ENCODE measurements around the gene E2F1.

Gene E2F1

DNA sequence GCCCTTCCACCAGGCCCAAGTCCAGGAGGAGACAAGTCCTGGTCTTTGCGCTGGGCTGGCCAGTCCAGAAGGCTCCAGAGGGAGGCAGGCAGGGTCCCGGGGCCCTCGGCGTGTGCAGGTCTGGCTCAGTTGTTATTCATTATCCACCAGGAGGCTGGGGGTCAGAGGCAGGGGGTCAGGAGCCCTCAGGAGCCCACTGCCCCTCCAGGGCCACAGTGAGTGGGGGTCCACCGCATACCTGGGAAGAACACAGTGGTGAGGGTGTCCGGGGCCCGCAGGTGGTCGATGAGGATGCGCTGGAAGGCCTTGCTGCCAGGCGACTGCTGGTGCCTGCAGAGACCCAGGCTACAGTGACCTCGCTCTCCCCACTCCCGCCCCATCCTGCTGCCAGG is 28.5 kb downstream of the E2F1 start:
- no peaks in the 10 kb centered on the region for H3K27me3 ChIP-seq (ENCODE audit: insufficient read depth, poor library complexity, severe bottlenecking)
- no peak overlapping the region for H3K27ac ChIP-seq (replicated peaks)
- no peak overlapping the region for H3K4me3 ChIP-seq (replicated peaks; ENCODE audit: insufficient read depth, low read length)
- TF ChIP-seq POLR2AphosphoS5 (IDR thresholded peaks at IDR 0.05; ENCODE audit: low read depth) (no peak), SPI1 (IDR thresholded peaks at IDR 0.05; ENCODE audit: borderline replicate concordance, low read depth) (no peak), GABPA (IDR thresholded peaks at IDR 0.05; ENCODE audit: low read depth) (no peak)
- TF ChIP-seq, protein P1, sequence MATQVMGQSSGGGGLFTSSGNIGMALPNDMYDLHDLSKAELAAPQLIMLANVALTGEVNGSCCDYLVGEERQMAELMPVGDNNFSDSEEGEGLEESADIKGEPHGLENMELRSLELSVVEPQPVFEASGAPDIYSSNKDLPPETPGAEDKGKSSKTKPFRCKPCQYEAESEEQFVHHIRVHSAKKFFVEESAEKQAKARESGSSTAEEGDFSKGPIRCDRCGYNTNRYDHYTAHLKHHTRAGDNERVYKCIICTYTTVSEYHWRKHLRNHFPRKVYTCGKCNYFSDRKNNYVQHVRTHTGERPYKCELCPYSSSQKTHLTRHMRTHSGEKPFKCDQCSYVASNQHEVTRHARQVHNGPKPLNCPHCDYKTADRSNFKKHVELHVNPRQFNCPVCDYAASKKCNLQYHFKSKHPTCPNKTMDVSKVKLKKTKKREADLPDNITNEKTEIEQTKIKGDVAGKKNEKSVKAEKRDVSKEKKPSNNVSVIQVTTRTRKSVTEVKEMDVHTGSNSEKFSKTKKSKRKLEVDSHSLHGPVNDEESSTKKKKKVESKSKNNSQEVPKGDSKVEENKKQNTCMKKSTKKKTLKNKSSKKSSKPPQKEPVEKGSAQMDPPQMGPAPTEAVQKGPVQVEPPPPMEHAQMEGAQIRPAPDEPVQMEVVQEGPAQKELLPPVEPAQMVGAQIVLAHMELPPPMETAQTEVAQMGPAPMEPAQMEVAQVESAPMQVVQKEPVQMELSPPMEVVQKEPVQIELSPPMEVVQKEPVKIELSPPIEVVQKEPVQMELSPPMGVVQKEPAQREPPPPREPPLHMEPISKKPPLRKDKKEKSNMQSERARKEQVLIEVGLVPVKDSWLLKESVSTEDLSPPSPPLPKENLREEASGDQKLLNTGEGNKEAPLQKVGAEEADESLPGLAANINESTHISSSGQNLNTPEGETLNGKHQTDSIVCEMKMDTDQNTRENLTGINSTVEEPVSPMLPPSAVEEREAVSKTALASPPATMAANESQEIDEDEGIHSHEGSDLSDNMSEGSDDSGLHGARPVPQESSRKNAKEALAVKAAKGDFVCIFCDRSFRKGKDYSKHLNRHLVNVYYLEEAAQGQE (IDR thresholded peaks at IDR 0.05; ENCODE audit: insufficient replicate concordance, low read depth) = no peak
- TF ChIP-seq, protein P2, sequence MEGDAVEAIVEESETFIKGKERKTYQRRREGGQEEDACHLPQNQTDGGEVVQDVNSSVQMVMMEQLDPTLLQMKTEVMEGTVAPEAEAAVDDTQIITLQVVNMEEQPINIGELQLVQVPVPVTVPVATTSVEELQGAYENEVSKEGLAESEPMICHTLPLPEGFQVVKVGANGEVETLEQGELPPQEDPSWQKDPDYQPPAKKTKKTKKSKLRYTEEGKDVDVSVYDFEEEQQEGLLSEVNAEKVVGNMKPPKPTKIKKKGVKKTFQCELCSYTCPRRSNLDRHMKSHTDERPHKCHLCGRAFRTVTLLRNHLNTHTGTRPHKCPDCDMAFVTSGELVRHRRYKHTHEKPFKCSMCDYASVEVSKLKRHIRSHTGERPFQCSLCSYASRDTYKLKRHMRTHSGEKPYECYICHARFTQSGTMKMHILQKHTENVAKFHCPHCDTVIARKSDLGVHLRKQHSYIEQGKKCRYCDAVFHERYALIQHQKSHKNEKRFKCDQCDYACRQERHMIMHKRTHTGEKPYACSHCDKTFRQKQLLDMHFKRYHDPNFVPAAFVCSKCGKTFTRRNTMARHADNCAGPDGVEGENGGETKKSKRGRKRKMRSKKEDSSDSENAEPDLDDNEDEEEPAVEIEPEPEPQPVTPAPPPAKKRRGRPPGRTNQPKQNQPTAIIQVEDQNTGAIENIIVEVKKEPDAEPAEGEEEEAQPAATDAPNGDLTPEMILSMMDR (IDR thresholded peaks at IDR 0.05; ENCODE audit: insufficient read depth, low read length) = no peak
- no peak for DNase-seq (ENCODE audit: low read depth in 1 of 2, low spot score in 1 of 2)

DNA sequence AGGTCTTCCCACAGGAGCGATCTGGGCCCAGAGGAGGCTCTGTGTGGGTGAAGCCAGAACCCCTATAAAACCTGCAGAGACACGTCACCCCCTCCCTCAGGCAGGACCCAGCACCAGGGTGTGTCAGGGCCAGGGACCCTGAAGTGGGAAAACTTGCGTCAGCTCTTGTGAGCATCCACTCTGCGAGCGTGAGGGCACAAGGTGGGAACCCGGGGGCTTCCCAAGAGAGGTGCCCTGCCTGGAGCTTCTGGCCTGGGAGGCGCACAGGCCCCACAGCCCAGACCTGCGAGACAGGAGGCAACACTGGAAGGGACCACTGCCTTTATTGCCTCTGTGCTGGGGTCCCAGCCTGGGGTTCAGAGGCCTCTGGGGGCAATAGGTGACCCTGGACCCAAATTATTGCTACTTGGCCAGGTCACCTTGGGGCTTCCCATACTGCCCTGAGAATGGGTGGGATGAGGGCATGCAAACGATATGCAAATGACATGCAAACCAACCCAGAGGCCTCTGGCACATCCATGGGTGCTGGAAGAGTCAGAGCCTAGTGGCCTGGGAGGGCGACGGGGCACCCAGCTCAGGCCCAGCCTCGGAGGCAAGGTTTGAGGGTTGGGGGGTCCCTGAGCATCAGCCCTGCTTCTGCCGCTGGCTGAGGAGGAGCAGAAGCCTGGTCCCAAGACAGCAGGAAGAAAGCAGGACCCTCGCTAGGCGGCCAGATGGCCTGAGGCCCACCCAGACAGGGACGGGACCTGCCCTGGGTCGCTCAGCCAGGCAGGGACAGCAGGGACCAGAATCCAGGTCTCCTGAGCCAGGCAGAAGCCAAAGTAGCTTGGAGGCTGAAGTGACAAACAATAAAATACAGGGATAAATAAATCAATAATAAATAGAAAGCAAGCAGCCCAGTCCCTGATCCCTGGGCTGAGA is 29.1 kb downstream of the E2F1 start:
- no peak for TF ChIP-seq GABPA (IDR thresholded peaks at IDR 0.05; ENCODE audit: low read depth)
- no peak overlapping the region for H3K27ac ChIP-seq (replicated peaks)
- no peaks in the 10 kb centered on the region for H3K27me3 ChIP-seq (ENCODE audit: insufficient read depth, poor library complexity, severe bottlenecking)
- no peak for DNase-seq (ENCODE audit: low read depth in 1 of 2, low spot score in 1 of 2)
- H3K4me3 ChIP-seq (replicated peaks; ENCODE audit: insufficient read depth, low read length) = no peak overlapping the region

DNA sequence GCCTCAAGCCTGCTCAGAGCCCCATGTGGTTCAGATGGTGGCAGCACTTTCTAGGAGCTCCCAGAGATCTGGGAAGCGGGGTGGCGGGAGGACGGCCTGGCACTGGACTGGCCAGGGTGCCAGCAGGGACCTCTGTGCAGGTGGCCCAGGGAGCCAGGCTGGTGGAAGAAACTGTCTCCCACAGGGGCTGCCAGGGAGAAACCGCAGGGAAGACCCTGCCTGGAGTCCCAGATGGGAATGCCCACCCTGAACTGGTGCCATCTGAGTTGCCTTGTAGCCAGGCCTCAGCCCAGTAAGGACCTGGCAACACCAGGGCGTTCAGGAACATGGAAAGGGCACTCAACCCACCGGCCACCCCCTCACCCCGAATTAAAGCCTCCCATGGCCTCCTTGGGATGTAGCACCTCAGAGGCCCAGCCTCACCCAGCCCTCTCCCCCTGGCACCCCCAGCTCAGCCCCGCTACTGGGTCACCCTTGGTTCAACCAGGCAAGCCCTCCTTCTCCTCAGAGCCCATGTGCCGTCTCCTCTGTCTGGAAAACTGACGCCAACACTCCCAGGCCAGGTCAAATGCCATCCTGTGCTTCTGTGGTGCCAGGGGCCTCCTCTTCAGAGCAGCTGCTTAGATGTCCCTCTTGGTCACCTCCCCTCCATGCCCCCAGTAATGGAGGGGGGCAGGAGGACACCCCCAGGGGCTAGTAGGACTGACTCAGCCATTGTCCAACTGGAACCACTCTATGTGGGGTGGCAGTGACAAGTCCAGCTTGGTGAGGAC is 30.0 kb downstream of the E2F1 start:
- TF ChIP-seq POLR2AphosphoS5 (IDR thresholded peaks at IDR 0.05; ENCODE audit: low read depth) = no peak
- TF ChIP-seq GABPA (IDR thresholded peaks at IDR 0.05; ENCODE audit: low read depth) = no peak
- TF ChIP-seq SPI1 (IDR thresholded peaks at IDR 0.05; ENCODE audit: borderline replicate concordance, low read depth) = no peak
- TF ChIP-seq, protein P1 (IDR thresholded peaks at IDR 0.05; ENCODE audit: insufficient replicate concordance, low read depth) = no peak
- TF ChIP-seq, protein P2 (IDR thresholded peaks at IDR 0.05; ENCODE audit: insufficient read depth, low read length) = no peak
- DNase-seq (ENCODE audit: low read depth in 1 of 2, low spot score in 1 of 2) = no peak
- no peak overlapping the region for H3K4me3 ChIP-seq (replicated peaks; ENCODE audit: insufficient read depth, low read length)
- H3K27ac ChIP-seq (replicated peaks) = no peak overlapping the region
- H3K27me3 ChIP-seq (ENCODE audit: insufficient read depth, poor library complexity, severe bottlenecking) = no peaks in the 10 kb centered on the region

DNA sequence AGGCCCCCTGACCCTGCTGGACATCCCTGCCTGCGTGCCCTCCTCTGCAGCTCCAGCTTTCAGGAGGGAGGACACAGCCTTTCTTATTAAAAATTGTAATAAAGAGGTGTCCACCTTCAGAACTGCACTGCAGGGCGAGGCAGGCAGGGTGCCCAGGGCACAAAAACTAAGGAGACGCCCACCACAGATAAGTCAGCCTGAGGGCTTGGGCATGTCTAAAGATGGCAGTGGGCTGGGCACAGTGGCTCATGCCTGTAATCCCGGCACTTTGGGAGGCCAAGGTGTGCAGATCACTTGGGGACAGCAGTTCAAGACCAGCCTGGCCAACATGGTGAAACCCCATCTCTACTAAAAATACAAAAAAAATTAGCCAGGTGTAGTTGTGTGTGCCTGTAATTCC is 31.0 kb downstream of the E2F1 start:
- TF ChIP-seq, protein P2 (IDR thresholded peaks at IDR 0.05; ENCODE audit: insufficient read depth, low read length) = no peak
- TF ChIP-seq GABPA (IDR thresholded peaks at IDR 0.05; ENCODE audit: low read depth) = no peak
- H3K4me3 ChIP-seq (replicated peaks; ENCODE audit: insufficient read depth, low read length) = no peak overlapping the region
- no peaks in the 10 kb centered on the region for H3K27me3 ChIP-seq (ENCODE audit: insufficient read depth, poor library complexity, severe bottlenecking)
- DNase-seq (ENCODE audit: low read depth in 1 of 2, low spot score in 1 of 2) = no peak
- no peak overlapping the region for H3K27ac ChIP-seq (replicated peaks)

Data from HL-60 (cell line).